ENCODE measurements around the gene RPL28.

GRCh38 chr19:55368106-55368505 lies 17.6 kb upstream of the RPL28 start:
- no peak for TF ChIP-seq CTCF (IDR thresholded peaks at IDR 0.05; ENCODE audit: insufficient read depth, low read length)
- no peak for TF ChIP-seq GABPA (IDR thresholded peaks at IDR 0.05; ENCODE audit: low read depth)
- TF ChIP-seq REST (IDR thresholded peaks at IDR 0.05; ENCODE audit: insufficient replicate concordance, low read depth) = no peak
- TF ChIP-seq POLR2AphosphoS5 (IDR thresholded peaks at IDR 0.05; ENCODE audit: low read depth) = no peak
